Kidney (tissue), 14 donors: ENCODE results near the gene FAS. TPM values are rescaled to one million over a fixed set of nuclear protein-coding genes. Genes with fewer than 3 reads are reported as not detected.
A peak's percentile ranks its signal among the peaks of the same experiment; 100 is the strongest.

Source experiments
- DNase-seq, 5 donors: peaks; one replicate each; pipeline ENCODE4 v3.0.0-alpha.2; 2013 to 2020
- FAIRE-seq: peaks from 2 replicates; lab custom pipeline; 2012; peaks lifted over from hg19 to GRCh38; lab: Jason Lieb, UNC
- H3K27ac ChIP-seq, 2 donors: one replicate each; pipeline ENCODE4 v1.7.0; 2013; ENCODE audit warnings: low read depth in 2 of 2, low read length in 2 of 2, inconsistent platforms in 1 of 2
- H3K27me3 ChIP-seq: one replicate; pipeline ENCODE4 v1.7.1; 2013; ENCODE audit warnings: low read length, inconsistent platforms; ENCODE audit not compliant: control insufficient read depth, insufficient read depth
- H3K36me3 ChIP-seq, 3 donors: one replicate each; pipeline versions ENCODE4 v1.7.0 to v1.7.1; 2013; ENCODE audit warnings: low read length in 3 of 3, control low read depth in 1 of 3, inconsistent platforms in 1 of 3; ENCODE audit not compliant: insufficient read depth in 3 of 3, control insufficient read depth in 2 of 3
- H3K4me1 ChIP-seq, 3 donors: one replicate each; pipeline versions ENCODE4 v1.7.0 to v1.7.1; 2013; ENCODE audit warnings: low read length in 3 of 3, inconsistent platforms in 1 of 3, low read depth in 1 of 3; ENCODE audit not compliant: control insufficient read depth in 2 of 3, insufficient read depth in 2 of 3
- H3K4me3 ChIP-seq, 3 donors: one replicate each; pipeline versions ENCODE4 v1.7.0 to v1.8.1; 2013; ENCODE audit warnings: low read length in 3 of 3, control low read depth in 1 of 3, inconsistent platforms in 1 of 3
- H3K9ac ChIP-seq, 3 donors: one replicate each; pipeline versions ENCODE4 v1.7.0 to v1.7.1; 2013; ENCODE audit warnings: low read length in 3 of 3, control low read depth in 1 of 3, inconsistent platforms in 1 of 3
- H3K9me3 ChIP-seq, 3 donors: one replicate each; pipeline versions ENCODE4 v1.7.0 to v1.7.1; 2013; ENCODE audit warnings: low read length in 3 of 3, control low read depth in 1 of 3, inconsistent platforms in 1 of 3; ENCODE audit not compliant: control insufficient read depth in 2 of 3, insufficient read depth in 1 of 3
- intact Hi-C: fragments of 100-400 bp; cut with DNase I; formaldehyde crosslinking; loops from one replicate; pipeline ENCODE4 v1.11.1; 2022
- polyA plus RNA-seq: library from polyadenylated mRNA; stranded (reverse); fragments of 350-450 nt; fragmentation: Illumina TruSeq; extraction: RNeasy Lipid Tissue Mini Kit (QIAGEN cat#74804); gene quantifications from one replicate; pipeline ENCODE4 v1.2.3, GENCODE V29; 2014; ENCODE audit warnings: low read depth, low replicate concordance; ENCODE audit not compliant: insufficient read depth
- total RNA-seq: library from RNA; stranded (reverse); fragmentation: NEBNext Ultra II Directional; extraction: Animal tissue kit (Norgen Biotek cat#: 25700); gene quantifications from one replicate; pipeline ENCODE4 v1.2.1, GENCODE V29; 2021
- TF ChIP-seq, protein P1 (sequence below): IDR thresholded peaks from 3 replicates; pipeline ENCODE4 v1.5.1; 2012; ENCODE audit warnings: mild to moderate bottlenecking, moderate library complexity, borderline replicate concordance; ENCODE audit not compliant: insufficient read depth; ENCODE audit errors: extremely low read depth
- donor health status: control.
- donor health status: control.
- donor health status: control.
- donor health status: control.
- donor health status: control.
- donor health status: DM: yes; HTN: yes; CAD: no.
- donor health status: Normal renal cell carcinoma (clear cell type).

Gene FAS
- total and polyA plus RNA-seq, 2 donors from 2014 or later = 6.5 to 45.2 TPM

DNA sequence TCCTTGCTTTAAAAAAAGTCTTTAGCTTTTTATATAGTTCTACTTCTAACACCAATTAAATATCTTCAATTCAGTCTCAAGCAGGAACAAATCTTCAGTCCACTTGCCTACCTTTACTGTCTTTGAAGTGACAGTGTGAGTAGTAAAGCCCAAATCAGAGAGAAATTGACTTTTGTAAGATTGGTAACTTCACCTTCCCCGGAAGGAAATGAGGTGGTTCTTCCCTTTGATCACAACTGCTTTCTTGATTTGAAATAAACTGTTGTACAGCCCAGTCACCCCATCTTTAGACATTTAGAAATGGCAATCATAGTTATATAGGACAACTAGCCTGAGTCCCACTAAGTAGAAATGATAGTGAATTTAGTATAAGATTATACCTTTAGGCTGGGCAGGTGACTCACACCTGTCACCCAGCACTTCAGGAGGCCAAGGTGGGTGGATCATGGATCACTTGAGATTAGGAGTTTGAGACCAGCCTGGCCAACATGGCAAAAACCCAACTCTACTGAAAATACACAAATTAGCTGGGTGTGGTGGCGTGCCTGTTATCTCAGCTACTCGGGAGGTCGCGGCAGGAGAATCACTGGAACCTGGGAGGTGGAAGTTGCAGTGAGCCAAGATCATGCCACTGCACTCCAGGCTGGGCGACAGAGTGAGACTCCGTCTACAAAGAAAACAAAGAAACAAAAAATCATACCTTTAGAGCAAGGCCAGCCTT is 4.7 kb downstream of the FAS start:
- Histone ChIP-seq H3K4me1 (peaks cover 0 to 7% (median 0%) of the 10 kb centered on the region in 3 donors), H3K27me3 (no peaks in the 10 kb centered on the region), H3K9me3 (no peaks in the 10 kb centered on the region), H3K27ac (peak overlapping the region in 1 of 2 donors; percentile 34), H3K36me3 (no peaks in the 10 kb centered on the region), H3K9ac (no peak overlapping the region), H3K4me3 (no peak overlapping the region)
- intact Hi-C loops = no loop called here
- no peak for FAIRE-seq
- peak in 1 of 5 donors; percentile 45 for DNase-seq
- TF ChIP-seq, protein P1, sequence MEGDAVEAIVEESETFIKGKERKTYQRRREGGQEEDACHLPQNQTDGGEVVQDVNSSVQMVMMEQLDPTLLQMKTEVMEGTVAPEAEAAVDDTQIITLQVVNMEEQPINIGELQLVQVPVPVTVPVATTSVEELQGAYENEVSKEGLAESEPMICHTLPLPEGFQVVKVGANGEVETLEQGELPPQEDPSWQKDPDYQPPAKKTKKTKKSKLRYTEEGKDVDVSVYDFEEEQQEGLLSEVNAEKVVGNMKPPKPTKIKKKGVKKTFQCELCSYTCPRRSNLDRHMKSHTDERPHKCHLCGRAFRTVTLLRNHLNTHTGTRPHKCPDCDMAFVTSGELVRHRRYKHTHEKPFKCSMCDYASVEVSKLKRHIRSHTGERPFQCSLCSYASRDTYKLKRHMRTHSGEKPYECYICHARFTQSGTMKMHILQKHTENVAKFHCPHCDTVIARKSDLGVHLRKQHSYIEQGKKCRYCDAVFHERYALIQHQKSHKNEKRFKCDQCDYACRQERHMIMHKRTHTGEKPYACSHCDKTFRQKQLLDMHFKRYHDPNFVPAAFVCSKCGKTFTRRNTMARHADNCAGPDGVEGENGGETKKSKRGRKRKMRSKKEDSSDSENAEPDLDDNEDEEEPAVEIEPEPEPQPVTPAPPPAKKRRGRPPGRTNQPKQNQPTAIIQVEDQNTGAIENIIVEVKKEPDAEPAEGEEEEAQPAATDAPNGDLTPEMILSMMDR = no peak

DNA sequence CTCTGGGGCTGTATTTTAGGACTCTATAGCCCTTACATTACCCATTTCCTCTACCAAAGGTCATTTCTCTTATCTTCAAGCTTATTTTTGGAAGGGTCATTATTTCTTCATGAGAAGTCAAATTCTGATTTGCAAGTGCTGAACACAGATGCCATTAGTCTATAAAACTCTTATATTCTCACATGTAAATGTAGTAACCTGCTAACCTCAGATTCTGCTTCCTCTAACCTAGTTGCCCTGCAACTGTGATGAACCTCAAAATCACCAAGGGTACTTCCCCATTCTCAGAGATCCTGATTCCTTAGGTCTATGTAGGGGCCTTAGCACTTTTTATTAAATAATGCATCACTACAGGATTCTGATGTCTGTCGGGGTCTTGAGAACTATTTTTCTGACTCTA is 6.3 kb downstream of the FAS start:
- Histone ChIP-seq H3K4me1 (peaks cover 0 to 10% (median 4%) of the 10 kb centered on the region in 3 donors), H3K27ac (no peak overlapping the region), H3K27me3 (no peaks in the 10 kb centered on the region), H3K9ac (no peak overlapping the region), H3K9me3 (no peaks in the 10 kb centered on the region), H3K4me3 (no peak overlapping the region), H3K36me3 (no peaks in the 10 kb centered on the region)
- TF ChIP-seq, protein P1 = no peak
- DNase-seq (no peak), FAIRE-seq (no peak)
- intact Hi-C loops = no loop called here

DNA sequence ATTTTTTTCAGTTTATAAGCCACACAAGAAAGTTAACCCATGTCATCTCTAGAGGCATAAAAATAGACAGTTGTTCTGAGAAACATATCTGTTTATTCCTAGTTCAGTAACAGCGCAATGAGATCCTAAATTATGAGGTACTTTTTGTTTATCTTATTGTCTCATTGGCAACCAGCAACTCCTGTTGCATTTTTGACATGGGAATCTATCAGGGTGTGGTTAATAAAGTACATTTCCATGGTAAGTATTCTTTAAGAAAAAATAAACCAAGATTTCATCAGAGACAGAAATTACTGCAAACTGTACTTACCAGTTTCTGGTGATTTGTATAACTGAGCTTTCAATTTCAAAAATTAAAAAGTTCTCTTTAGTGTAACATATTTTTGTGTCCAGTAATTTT is 9.0 kb downstream of the FAS start:
- DNase-seq = no peak
- peak; percentile 57 for FAIRE-seq

More for the DNA sequence above, 9.0 kb downstream of the FAS start:
- Histone ChIP-seq H3K4me3 (no peak overlapping the region), H3K27me3 (no peaks in the 10 kb centered on the region), H3K27ac (no peak overlapping the region), H3K9ac (no peak overlapping the region), H3K36me3 (peaks cover 0 to 6% (median 4%) of the 10 kb centered on the region in 3 donors), H3K9me3 (no peaks in the 10 kb centered on the region), H3K4me1 (peaks cover 0 to 4% (median 4%) of the 10 kb centered on the region in 3 donors)
- intact Hi-C loops = no loop called here
- TF ChIP-seq, protein P1 = no peak
